GM12878 (cell line): ENCODE data around the gene SIN3B. TPM values are rescaled to one million over a fixed set of nuclear protein-coding genes. Genes with fewer than 3 reads are reported as not detected.

ENCODE experiments used
- CHD2 ChIP-seq: IDR thresholded peaks from 2 replicates; pipeline ENCODE4 v1.6.1; 2011; ENCODE audit warnings: low read depth, low read length, improper control_type of control experiment, borderline replicate concordance
- KDM1A ChIP-seq: fragments of 200-600 bp; sonication (generic); IDR thresholded peaks from 2 replicates; pipeline ENCODE4 v1.6.1; 2016; ENCODE audit warnings: borderline replicate concordance
- MTA3 ChIP-seq: IDR thresholded peaks from 2 replicates; pipeline ENCODE4 v1.6.1; 2012; ENCODE audit warnings: low read length, inconsistent platforms, borderline replicate concordance
- POLR2AphosphoS5 ChIP-seq: IDR thresholded peaks from 2 replicates; pipeline ENCODE4 v1.6.1; 2011; ENCODE audit warnings: mild to moderate bottlenecking, low read length, inconsistent platforms
- POU2F2 ChIP-seq: IDR thresholded peaks from 3 replicates; pipeline ENCODE4 v1.6.1; 2011; ENCODE audit warnings: low read depth, mild to moderate bottlenecking, low read length, borderline replicate concordance
- RFX5 ChIP-seq: IDR thresholded peaks from 2 replicates; pipeline ENCODE4 v1.6.1; 2011; ENCODE audit warnings: low read depth, low read length, improper control_type of control experiment
- SMARCA5 ChIP-seq: fragments of 450-650 bp; IDR thresholded peaks from 2 replicates; pipeline ENCODE4 v1.6.1; 2017; ENCODE audit warnings: mild to moderate bottlenecking
- SUZ12 ChIP-seq: fragments of 200-600 bp; sonication (generic); IDR thresholded peaks from one replicate; pipeline ENCODE4 v1.6.1; 2018; ENCODE audit warnings: antibody characterized with exemption, mild to moderate bottlenecking; ENCODE audit not compliant: unreplicated experiment
- TCF7 ChIP-seq: IDR thresholded peaks from 2 replicates; pipeline ENCODE4 v1.6.1; 2014; ENCODE audit warnings: antibody characterized with exemption, borderline replicate concordance
- YY1 ChIP-seq: IDR thresholded peaks from 2 replicates; pipeline ENCODE4 v1.6.1; 2011; ENCODE audit warnings: low read depth, mild to moderate bottlenecking, low read length
- polyA plus RNA-seq, 11 experiments: library from polyadenylated mRNA; depleted of rRNA in 4 of 11; unstranded in 6 of 11; stranded (reverse) in 5 of 11; fragments of >200 nt; fragmentation: Nextera tagmentation in 4 of 11; fragmentation: Illumina TruSeq in 1 of 11; extraction: Ambion mirVana in 4 of 11; extraction: Trizol in 1 of 11; gene quantifications; 1 replicate in 1 of 11; 2 replicates in 10 of 11; pipeline versions ENCODE4 v1.2.1 to v1.2.3, GENCODE V29; 2011 to 2016; ENCODE audit warnings: inconsistent platforms in 2 of 11, missing spikeins in 2 of 11, low read depth in 1 of 11
- total RNA-seq, 4 experiments: library from RNA; depleted of rRNA in 3 of 4; stranded (reverse); fragments of >200 nt in 3 of 4; fragmentation: Illumina TruSeq in 1 of 4; extraction: Trizol in 1 of 4; gene quantifications; 2 replicates each; pipeline versions ENCODE4 v1.2.1 to v1.2.3, GENCODE V29; 2013 to 2021
- TF ChIP-seq, protein P1 (sequence below): fragments of 450-650 bp; formaldehyde crosslinking; IDR thresholded peaks from 2 replicates; pipeline ENCODE4 v1.4.0; 2022; ENCODE audit warnings: mild to moderate bottlenecking, moderate library complexity
- TF ChIP-seq, protein P2 (sequence below): IDR thresholded peaks from 2 replicates; pipeline ENCODE4 v1.6.1; 2012; ENCODE audit warnings: mild to moderate bottlenecking, low read depth, low read length
- TF ChIP-seq, protein P3 (sequence below): IDR thresholded peaks from 2 replicates; pipeline ENCODE4 v1.6.1; 2012; ENCODE audit warnings: low read depth, low read length, improper control_type of control experiment
- TF ChIP-seq, protein P4 (sequence below): fragments of 450-650 bp; IDR thresholded peaks from 2 replicates; pipeline ENCODE4 v1.6.1; 2017; ENCODE audit warnings: mild to moderate bottlenecking, moderate library complexity
- TF ChIP-seq, protein P5 (sequence below): fragments of 450-650 bp; IDR thresholded peaks from 2 replicates; pipeline ENCODE4 v1.6.1; 2017; ENCODE audit warnings: mild to moderate bottlenecking

Gene SIN3B
- total and polyA plus RNA-seq, 10 of the 15 experiments (the other 5 are each of a cell fraction or from before 2014, with no cell fraction given), result 0.68 to 34.5 (median 15.8) TPM

DNA sequence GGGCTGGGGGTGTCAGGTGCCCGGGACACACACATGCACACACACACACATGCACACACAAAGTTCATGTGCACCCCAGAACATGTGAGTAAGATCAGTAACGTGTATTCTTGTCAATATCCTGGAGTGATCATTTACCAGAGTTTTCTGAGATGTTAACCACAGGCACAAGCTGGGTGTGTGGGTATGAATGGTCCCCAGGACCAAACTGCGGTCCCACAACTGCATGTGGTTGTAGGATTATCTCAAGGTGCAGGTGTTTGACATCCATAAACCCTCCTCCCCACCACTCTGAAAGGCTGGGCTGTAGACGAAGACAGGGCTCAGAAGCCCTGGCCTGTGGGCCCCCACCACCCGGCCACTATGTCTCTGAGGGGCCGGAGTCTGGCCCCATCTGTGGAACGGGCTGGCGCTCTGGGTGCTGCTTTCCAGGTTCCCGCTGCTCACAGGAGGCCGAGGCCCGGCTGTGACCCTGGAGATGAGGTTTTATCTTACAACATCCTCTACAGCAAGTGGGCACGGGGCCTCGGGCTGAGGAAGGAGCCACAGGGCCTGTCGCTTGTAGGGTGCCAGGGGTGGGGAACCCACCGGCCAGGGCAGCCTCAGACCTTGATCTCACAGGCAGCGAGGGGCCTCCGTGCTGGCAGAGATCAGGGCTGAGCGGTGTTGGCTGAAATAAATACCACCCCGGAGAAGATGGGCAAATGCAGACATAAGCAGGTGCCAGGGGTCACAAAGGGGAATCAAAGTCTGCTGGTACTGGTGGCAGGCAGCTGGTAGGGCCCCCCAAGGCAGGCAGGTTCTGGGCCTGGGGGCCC is 63.9 kb downstream of the SIN3B start (continued):
- TF ChIP-seq, protein P1, sequence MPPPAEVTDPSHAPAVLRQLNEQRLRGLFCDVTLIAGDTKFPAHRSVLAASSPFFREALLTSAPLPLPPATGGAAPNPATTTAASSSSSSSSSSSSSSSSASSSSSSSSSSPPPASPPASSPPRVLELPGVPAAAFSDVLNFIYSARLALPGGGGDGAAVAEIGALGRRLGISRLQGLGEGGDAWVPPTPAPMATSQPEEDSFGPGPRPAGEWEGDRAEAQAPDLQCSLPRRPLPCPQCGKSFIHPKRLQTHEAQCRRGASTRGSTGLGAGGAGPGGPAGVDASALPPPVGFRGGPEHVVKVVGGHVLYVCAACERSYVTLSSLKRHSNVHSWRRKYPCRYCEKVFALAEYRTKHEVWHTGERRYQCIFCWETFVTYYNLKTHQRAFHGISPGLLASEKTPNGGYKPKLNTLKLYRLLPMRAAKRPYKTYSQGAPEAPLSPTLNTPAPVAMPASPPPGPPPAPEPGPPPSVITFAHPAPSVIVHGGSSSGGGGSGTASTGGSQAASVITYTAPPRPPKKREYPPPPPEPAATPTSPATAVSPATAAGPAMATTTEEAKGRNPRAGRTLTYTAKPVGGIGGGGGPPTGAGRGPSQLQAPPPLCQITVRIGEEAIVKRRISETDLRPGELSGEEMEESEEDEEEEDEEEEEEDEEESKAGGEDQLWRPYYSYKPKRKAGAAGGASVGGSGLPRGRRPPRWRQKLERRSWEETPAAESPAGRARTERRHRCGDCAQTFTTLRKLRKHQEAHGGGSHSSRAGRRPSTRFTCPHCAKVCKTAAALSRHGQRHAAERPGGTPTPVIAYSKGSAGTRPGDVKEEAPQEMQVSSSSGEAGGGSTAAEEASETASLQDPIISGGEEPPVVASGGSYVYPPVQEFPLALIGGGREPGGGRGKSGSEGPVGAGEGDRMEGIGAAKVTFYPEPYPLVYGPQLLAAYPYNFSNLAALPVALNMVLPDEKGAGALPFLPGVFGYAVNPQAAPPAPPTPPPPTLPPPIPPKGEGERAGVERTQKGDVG (CRISPR knock-in tag), result no peak
- TF ChIP-seq, protein P2, sequence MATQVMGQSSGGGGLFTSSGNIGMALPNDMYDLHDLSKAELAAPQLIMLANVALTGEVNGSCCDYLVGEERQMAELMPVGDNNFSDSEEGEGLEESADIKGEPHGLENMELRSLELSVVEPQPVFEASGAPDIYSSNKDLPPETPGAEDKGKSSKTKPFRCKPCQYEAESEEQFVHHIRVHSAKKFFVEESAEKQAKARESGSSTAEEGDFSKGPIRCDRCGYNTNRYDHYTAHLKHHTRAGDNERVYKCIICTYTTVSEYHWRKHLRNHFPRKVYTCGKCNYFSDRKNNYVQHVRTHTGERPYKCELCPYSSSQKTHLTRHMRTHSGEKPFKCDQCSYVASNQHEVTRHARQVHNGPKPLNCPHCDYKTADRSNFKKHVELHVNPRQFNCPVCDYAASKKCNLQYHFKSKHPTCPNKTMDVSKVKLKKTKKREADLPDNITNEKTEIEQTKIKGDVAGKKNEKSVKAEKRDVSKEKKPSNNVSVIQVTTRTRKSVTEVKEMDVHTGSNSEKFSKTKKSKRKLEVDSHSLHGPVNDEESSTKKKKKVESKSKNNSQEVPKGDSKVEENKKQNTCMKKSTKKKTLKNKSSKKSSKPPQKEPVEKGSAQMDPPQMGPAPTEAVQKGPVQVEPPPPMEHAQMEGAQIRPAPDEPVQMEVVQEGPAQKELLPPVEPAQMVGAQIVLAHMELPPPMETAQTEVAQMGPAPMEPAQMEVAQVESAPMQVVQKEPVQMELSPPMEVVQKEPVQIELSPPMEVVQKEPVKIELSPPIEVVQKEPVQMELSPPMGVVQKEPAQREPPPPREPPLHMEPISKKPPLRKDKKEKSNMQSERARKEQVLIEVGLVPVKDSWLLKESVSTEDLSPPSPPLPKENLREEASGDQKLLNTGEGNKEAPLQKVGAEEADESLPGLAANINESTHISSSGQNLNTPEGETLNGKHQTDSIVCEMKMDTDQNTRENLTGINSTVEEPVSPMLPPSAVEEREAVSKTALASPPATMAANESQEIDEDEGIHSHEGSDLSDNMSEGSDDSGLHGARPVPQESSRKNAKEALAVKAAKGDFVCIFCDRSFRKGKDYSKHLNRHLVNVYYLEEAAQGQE, result no peak
- TF ChIP-seq CHD2 (no peak), POLR2AphosphoS5 (no peak), YY1 (no peak), RFX5 (no peak), TCF7 (no peak), MTA3 (no peak), POU2F2 (no peak), KDM1A (no peak), SUZ12 (no peak), SMARCA5 (no peak)
- TF ChIP-seq, protein P3, sequence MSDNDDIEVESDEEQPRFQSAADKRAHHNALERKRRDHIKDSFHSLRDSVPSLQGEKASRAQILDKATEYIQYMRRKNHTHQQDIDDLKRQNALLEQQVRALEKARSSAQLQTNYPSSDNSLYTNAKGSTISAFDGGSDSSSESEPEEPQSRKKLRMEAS, result no peak
- TF ChIP-seq, protein P4, sequence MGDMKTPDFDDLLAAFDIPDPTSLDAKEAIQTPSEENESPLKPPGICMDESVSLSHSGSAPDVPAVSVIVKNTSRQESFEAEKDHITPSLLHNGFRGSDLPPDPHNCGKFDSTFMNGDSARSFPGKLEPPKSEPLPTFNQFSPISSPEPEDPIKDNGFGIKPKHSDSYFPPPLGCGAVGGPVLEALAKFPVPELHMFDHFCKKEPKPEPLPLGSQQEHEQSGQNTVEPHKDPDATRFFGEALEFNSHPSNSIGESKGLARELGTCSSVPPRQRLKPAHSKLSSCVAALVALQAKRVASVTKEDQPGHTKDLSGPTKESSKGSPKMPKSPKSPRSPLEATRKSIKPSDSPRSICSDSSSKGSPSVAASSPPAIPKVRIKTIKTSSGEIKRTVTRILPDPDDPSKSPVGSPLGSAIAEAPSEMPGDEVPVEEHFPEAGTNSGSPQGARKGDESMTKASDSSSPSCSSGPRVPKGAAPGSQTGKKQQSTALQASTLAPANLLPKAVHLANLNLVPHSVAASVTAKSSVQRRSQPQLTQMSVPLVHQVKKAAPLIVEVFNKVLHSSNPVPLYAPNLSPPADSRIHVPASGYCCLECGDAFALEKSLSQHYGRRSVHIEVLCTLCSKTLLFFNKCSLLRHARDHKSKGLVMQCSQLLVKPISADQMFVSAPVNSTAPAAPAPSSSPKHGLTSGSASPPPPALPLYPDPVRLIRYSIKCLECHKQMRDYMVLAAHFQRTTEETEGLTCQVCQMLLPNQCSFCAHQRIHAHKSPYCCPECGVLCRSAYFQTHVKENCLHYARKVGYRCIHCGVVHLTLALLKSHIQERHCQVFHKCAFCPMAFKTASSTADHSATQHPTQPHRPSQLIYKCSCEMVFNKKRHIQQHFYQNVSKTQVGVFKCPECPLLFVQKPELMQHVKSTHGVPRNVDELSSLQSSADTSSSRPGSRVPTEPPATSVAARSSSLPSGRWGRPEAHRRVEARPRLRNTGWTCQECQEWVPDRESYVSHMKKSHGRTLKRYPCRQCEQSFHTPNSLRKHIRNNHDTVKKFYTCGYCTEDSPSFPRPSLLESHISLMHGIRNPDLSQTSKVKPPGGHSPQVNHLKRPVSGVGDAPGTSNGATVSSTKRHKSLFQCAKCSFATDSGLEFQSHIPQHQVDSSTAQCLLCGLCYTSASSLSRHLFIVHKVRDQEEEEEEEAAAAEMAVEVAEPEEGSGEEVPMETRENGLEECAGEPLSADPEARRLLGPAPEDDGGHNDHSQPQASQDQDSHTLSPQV, result no peak
- TF ChIP-seq, protein P5, sequence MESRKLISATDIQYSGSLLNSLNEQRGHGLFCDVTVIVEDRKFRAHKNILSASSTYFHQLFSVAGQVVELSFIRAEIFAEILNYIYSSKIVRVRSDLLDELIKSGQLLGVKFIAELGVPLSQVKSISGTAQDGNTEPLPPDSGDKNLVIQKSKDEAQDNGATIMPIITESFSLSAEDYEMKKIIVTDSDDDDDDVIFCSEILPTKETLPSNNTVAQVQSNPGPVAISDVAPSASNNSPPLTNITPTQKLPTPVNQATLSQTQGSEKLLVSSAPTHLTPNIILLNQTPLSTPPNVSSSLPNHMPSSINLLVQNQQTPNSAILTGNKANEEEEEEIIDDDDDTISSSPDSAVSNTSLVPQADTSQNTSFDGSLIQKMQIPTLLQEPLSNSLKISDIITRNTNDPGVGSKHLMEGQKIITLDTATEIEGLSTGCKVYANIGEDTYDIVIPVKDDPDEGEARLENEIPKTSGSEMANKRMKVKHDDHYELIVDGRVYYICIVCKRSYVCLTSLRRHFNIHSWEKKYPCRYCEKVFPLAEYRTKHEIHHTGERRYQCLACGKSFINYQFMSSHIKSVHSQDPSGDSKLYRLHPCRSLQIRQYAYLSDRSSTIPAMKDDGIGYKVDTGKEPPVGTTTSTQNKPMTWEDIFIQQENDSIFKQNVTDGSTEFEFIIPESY, result no peak
